ENCODE results near the gene PCDHA1. TPM values are rescaled to one million over a fixed set of nuclear protein-coding genes. Genes with fewer than 3 reads are reported as not detected.

Gene PCDHA1
- total and polyA plus RNA-seq, 2 experiments from 2014 or later = 0.81 to 1.6 TPM

GRCh38 chr5:140962190-140962589 is 176.2 kb downstream of the PCDHA1 start:
- Mint-ChIP-seq H3K4me1 (peaks cover 20% of the 10 kb centered on the region), H3K27me3 (ENCODE audit: insufficient read depth, low read depth, poor library complexity) (peaks cover 18% of the 10 kb centered on the region)

More at GRCh38 chr5:140962190-140962589, 176.2 kb downstream of the PCDHA1 start:
- H3K4me2 ChIP-seq = no peak overlapping the region
- H3K36me3 ChIP-seq (ENCODE audit: insufficient read depth) = no peaks in the 10 kb centered on the region
- no peak for TF ChIP-seq ZNF331 (CRISPR knock-in tag; IDR thresholded peaks at IDR 0.05; ENCODE audit: low read depth)
- TF ChIP-seq STAT1 (IDR thresholded peaks at IDR 0.05; ENCODE audit: unreplicated experiment) = no peak
- TF ChIP-seq ETS1 (IDR thresholded peaks at IDR 0.05) = no peak
- no peak for TF ChIP-seq ZNF462 (CRISPR knock-in tag; IDR thresholded peaks at IDR 0.05)
- TF ChIP-seq EZH2phosphoT487 (IDR thresholded peaks at IDR 0.05; ENCODE audit: unreplicated experiment) = no peak
- peaks cover 14% of the 10 kb centered on the region for H3K4me1 ChIP-seq (ENCODE audit: insufficient read depth)
- H3K79me2 ChIP-seq (replicated peaks; ENCODE audit: insufficient read depth) = peaks cover 2% of the 10 kb centered on the region; the same call in 1 of the 2 replicates
- H3F3A ChIP-seq (replicated peaks; ENCODE audit: low read depth) = no peaks in the 10 kb centered on the region
- DNase-seq (ENCODE audit: low spot score) (no peak), ATAC-seq (no peak)
- Mint-ChIP-seq H3K36me3 (ENCODE audit: low read depth) (no peaks in the 10 kb centered on the region), H3K27ac (no peak overlapping the region), H3K9me3 (no peaks in the 10 kb centered on the region), H3K4me3 (no peak overlapping the region)
- H3K27me3 ChIP-seq (ENCODE audit: insufficient read depth) = peaks cover 25% of the 10 kb centered on the region
- H3K4me3 ChIP-seq = no peak overlapping the region
- no peaks in the 10 kb centered on the region for H3K9me2 ChIP-seq (ENCODE audit: insufficient read depth)
- H4K20me1 ChIP-seq (replicated peaks; ENCODE audit: insufficient read depth) = 0 out of 2 replicates have a peak, but pooled peaks cover 3% of the 10 kb centered on the region
- H3K27ac ChIP-seq (ENCODE audit: low read depth) = no peak overlapping the region
- no peak overlapping the region for H2AFZ ChIP-seq
